Measurements from ENCODE around the gene ZNF865. TPM values are rescaled to one million over a fixed set of nuclear protein-coding genes. Genes with fewer than 3 reads are reported as not detected.

ZNF865 gene
- total and polyA plus RNA-seq, 2 of the 4 experiments (the other 2 are of a cell fraction), result under 0.01 to 4.6 TPM

DNA sequence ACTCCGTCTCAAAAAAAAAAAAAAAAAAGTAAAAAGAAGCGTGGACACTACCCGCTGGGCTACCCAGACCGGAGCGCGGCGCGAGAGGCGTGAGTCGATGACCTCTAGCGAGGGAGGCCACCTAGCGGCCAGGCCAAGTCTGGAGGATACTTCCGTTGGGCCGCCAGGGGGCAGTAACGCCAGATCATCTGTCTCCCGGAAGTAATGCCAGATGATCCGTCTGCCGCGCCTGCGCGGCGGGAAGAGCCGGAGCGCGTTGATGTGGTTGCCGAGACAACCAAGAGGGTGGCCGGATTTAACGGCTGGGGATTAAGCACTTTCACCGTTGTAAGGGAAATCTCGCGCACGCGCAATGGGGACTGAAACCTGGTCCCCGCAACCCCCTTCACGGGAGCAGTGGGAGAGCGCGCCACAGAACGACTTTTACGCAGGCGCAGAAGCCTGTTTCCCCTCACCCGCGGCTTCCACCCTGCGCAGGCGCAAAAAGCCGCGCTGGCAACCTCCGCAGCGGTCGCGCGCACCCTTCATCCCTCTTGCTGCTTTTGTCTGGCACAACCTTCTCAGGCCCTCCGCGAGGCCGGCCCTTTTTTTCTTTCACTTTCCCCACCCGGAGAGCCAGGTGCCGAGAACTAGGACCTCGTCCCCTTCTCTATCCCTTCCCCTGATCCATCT is 48.3 kb downstream of the ZNF865 start (continued):
- peak; percentile 73 for TF ChIP-seq RAD21 (IDR thresholded peaks at IDR 0.05; ENCODE audit: low read length)

DNA sequence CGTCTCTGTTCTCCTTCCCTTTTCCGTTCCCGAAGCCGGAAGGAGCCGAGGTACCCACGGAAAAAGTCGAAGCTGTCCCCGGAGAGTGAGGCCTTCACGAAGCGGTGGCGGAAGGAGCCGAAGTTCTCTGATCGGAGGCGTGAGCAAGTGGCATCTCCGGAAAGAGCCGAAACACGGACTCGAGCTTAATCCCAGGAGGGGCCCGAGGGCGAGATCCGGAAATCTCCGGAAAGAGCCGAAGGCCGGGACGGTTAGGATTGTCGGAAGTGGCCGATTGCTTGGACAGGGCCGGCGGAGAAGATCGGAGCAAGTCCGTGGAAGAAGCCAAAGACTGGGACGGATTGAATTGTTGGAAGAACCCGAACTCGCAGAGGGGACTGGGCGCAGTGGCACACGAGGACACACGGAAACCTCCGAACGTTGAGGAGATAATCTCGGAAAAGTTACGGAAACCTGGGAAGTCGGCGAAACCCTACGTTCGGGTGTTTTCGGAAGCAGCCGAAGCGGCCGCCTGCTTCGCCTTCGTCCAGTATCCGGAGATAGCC is 48.9 kb downstream of the ZNF865 start:
- peak overlapping the region; percentile 74; the same call in 1 of the 2 replicates for H2BK20ac ChIP-seq (ENCODE audit: low read depth, low read length)
- H3K4me3 ChIP-seq (ENCODE audit: insufficient read depth, low read depth, low read length), result peak overlapping the region; percentile 71
- H2AK5ac ChIP-seq (ENCODE audit: low read depth, low read length), result peak overlapping the region; percentile 97
- peaks cover 49% of the 10 kb centered on the region for H4K20me1 ChIP-seq (ENCODE audit: insufficient read depth, low read length)
- peak overlapping the region; percentile 100 for H3K23ac ChIP-seq (ENCODE audit: low read depth, low read length)
- peak overlapping the region; percentile 99 for H2AK9ac ChIP-seq (replicated peaks; ENCODE audit: low read depth, low read length, poor library complexity)
- peak overlapping the region; percentile 100 for H3K14ac ChIP-seq (replicated peaks; ENCODE audit: low read depth, low read length)
- H4K91ac ChIP-seq (ENCODE audit: insufficient read depth, low read depth, low read length), result peak overlapping the region; percentile 99
- H2BK5ac ChIP-seq (ENCODE audit: low read depth, low read length, poor library complexity, severe bottlenecking), result peak overlapping the region; percentile 94
- POLR2A ChIA-PET (ENCODE audit: unreplicated experiment), result interaction anchor here (0.6 to 1.1 kb wide), 7 partner anchors 10 to 1786 kb away, joined by 3 to 8 read pairs (median 5); no protein-coding TSS in a partner anchor
- peak; percentile 81 for ATAC-seq (ENCODE audit: low read depth)
- no TSS peak for BruUV-seq (replicated peaks)
- peaks cover 8% of the 10 kb centered on the region for H3K36me3 ChIP-seq (ENCODE audit: control insufficient read depth, insufficient read depth, low read length)
- peak overlapping the region; percentile 97 for H4K5ac ChIP-seq (ENCODE audit: low read depth, low read length)
- DNase-seq, result peak; percentile 99
- H3K9ac ChIP-seq (ENCODE audit: low read depth, low read length), result peak overlapping the region; percentile 99
- peak overlapping the region; percentile 98 to 100 for H4K8ac ChIP-seq (ENCODE audit: low read depth in 2 of 2, low read length in 2 of 2)
- H2BK120ac ChIP-seq (ENCODE audit: low read depth, low read length), result peak overlapping the region; percentile 95
- dilution Hi-C loops (cut with HindIII; ENCODE audit: low sequenced_read_pairs, unreplicated experiment) (no loop called here), in situ Hi-C loops (cut with MboI; ENCODE audit: low sequenced_read_pairs) (loop anchor here (25.0 kb wide), 2 partner anchors 1192 to 1517 kb away; partner anchors contain the start of genes CDC42EP5, CNOT3 and LENG9), intact Hi-C loops (cut with micrococcal nuclease) (loop anchor here (2.0 kb wide), 1 partner anchor 20 kb away; the partner anchor contains the start of gene EPN1)
- H3K4me1 ChIP-seq (ENCODE audit: control insufficient read depth, insufficient read depth, low read length), result peaks cover 10% of the 10 kb centered on the region
- H2AFZ ChIP-seq (replicated peaks; ENCODE audit: low read length, poor library complexity), result peak overlapping the region; percentile 98
- no peaks in the 10 kb centered on the region for H3K27me3 ChIP-seq (ENCODE audit: control insufficient read depth, insufficient read depth, low read length)
- H3K79me1 ChIP-seq (ENCODE audit: low read depth in 1 of 2, low read length in 2 of 2), result peaks cover 0 to 10% of the 10 kb centered on the region in 2 experiments; a peak in 1 of 4 replicates
- peak overlapping the region; percentile 99 for H3K4ac ChIP-seq (ENCODE audit: low read depth, low read length)
- peak overlapping the region; percentile 96 for H3K18ac ChIP-seq (ENCODE audit: low read depth, low read length)
- peak overlapping the region; percentile 81 for H3K4me2 ChIP-seq (ENCODE audit: low read depth, low read length)
- H3K9me1 ChIP-seq (ENCODE audit: insufficient read depth, low read length), result peaks cover 13% of the 10 kb centered on the region
- peak; percentile 2; the same call in 1 of the 2 replicates for TF ChIP-seq POLR2A (IDR thresholded peaks at IDR 0.05; ENCODE audit: low read depth, low read length)
- TF ChIP-seq, protein P1, sequence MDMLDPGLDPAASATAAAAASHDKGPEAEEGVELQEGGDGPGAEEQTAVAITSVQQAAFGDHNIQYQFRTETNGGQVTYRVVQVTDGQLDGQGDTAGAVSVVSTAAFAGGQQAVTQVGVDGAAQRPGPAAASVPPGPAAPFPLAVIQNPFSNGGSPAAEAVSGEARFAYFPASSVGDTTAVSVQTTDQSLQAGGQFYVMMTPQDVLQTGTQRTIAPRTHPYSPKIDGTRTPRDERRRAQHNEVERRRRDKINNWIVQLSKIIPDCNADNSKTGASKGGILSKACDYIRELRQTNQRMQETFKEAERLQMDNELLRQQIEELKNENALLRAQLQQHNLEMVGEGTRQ (IDR thresholded peaks at IDR 0.05; ENCODE audit: low read depth, low read length), result no peak
- TF ChIP-seq MAZ (IDR thresholded peaks at IDR 0.05; ENCODE audit: borderline replicate concordance, low read depth, low read length), result no peak
- no peak for TF ChIP-seq CHD1 (IDR thresholded peaks at IDR 0.05; ENCODE audit: low read depth, low read length)
- TF ChIP-seq BHLHE40 (IDR thresholded peaks at IDR 0.05; ENCODE audit: low read depth, low read length), result no peak
- TF ChIP-seq RCOR1 (IDR thresholded peaks at IDR 0.05; ENCODE audit: insufficient replicate concordance, low read length), result no peak
- TF ChIP-seq RAD21 (IDR thresholded peaks at IDR 0.05; ENCODE audit: low read length), result no peak
- TF ChIP-seq RFX5 (IDR thresholded peaks at IDR 0.05; ENCODE audit: low read depth, low read length), result no peak
- no peaks in the 10 kb centered on the region for H3K9me3 ChIP-seq (ENCODE audit: control insufficient read depth, insufficient read depth, low read length)
- 0% methylated on average over 22 of the region's 52 CpGs; no CpG with 5 or more reads in 1 of the 2 experiments for WGBS, 2 experiments (ENCODE audit: extremely low coverage in 2 of 2, insufficient read length in 1 of 2)
- peak overlapping the region; percentile 92; the same call in 1 of the 3 replicates for H2BK15ac ChIP-seq (ENCODE audit: low read depth, low read length)
- H3K56ac ChIP-seq (ENCODE audit: extremely low read depth, insufficient read depth, low read length), result peak overlapping the region; percentile 100
- H3K27ac ChIP-seq (ENCODE audit: insufficient read depth, low read length), result peak overlapping the region; percentile 98
- CTCF ChIA-PET, result interaction anchor here (0.6 to 1.1 kb wide), 5 partner anchors 17 to 48 kb away, joined by 3 to 5 read pairs (median 3); no protein-coding TSS in a partner anchor

Data from IMR-90 (cell line).